BJ (cell line): Measurements from ENCODE around the gene CPLX3. TPM values are rescaled to one million over a fixed set of nuclear protein-coding genes. Genes with fewer than 3 reads are reported as not detected.
A peak's percentile ranks its signal among the peaks of the same experiment; 100 is the strongest.

Source experiments
- CTCF ChIA-PET: fragments of 350-600 bp; formaldehyde crosslinking; extraction: SDS; loops from one replicate; lab custom pipeline; 2021; ENCODE audit warnings: antibody characterized with exemption, inconsistent platforms; lab: Yijun Ruan, JAX
- POLR2A ChIA-PET: fragments of 300-600 bp; sonication (Branson Sonifier 250); formaldehyde crosslinking; extraction: SDS; loops from one replicate; lab custom pipeline; 2021; ENCODE audit warnings: antibody characterized with exemption; lab: Charles Lee
- DNase-seq: peaks from one replicate; pipeline ENCODE4 v3.0.0-alpha.2; 2011; ENCODE audit warnings: low read depth
- H3K27me3 ChIP-seq: 2 replicates; pipeline ENCODE4 v1.6.0; 2011; ENCODE audit warnings: low read length; ENCODE audit not compliant: control insufficient read depth, insufficient read depth
- H3K36me3 ChIP-seq: 2 replicates; pipeline ENCODE4 v1.5.1; 2011; ENCODE audit warnings: low read length; ENCODE audit not compliant: control insufficient read depth, insufficient read depth
- H3K4me3 ChIP-seq: 2 replicates; pipeline ENCODE4 v1.5.1; 2011; ENCODE audit warnings: low read depth, mild to moderate bottlenecking, control low read depth, low read length
- CTCF ChIP-seq: IDR thresholded peaks from 2 replicates; pipeline ENCODE4 v1.5.1; 2011; ENCODE audit warnings: low read depth, mild to moderate bottlenecking, control low read depth, inconsistent platforms, low read length, moderate library complexity; ENCODE audit not compliant: insufficient read depth
- polyA plus RNA-seq: library from polyadenylated mRNA; depleted of rRNA; stranded (reverse); fragments of >200 nt; gene quantifications from 2 replicates; pipeline ENCODE4 v1.2.3, GENCODE V29; 2011

The CPLX3 gene
- polyA plus RNA-seq, 1 experiment, result not detected

- ChIA-PET CTCF (interaction anchor here (0.7 to 2.0 kb wide), 14 partner anchors 8 to 74 kb away, joined by 3 to 7 read pairs (median 4); partner anchors contain the start of gene CPLX3), POLR2A (no interaction called here)
These were observed 16.4 kb downstream of the CPLX3 start, which contains the start of gene ULK3 for GRCh38 chr15:74842581-74843444. TSS of gene ULK3 (minus strand) at chr15:74843156. CDS start at chr15:74843105, 51 bp downstream.

GRCh38 chr15:74843445-74843828, 17.0 kb downstream of the CPLX3 start:
- TF ChIP-seq CTCF, result peak; percentile 1; the same call in 1 of the 2 replicates
- DNase-seq, result no peak
- Histone ChIP-seq H3K36me3 (peaks cover 9% of the 10 kb centered on the region), H3K27me3 (no peaks in the 10 kb centered on the region), H3K4me3 (peak overlapping the region; percentile 40)
- ChIA-PET POLR2A (no interaction called here), CTCF (interaction anchor here (0.5 to 2.0 kb wide), 7 partner anchors 10 to 77 kb away, joined by 3 to 7 read pairs (median 3); no protein-coding TSS in a partner anchor)

More at GRCh38 chr15:74842581-74843444, 16.4 kb downstream of the CPLX3 start, which contains the start of gene ULK3:
- peak; percentile 30; the same call in 1 of the 2 replicates for TF ChIP-seq CTCF
- no peak for DNase-seq
- peak within 1 kb of the TSS; percentile 69 for H3K4me3 ChIP-seq
- no peaks in the 10 kb centered on the region for H3K27me3 ChIP-seq
- peaks cover 5% of the 10 kb centered on the region; the same call in 1 of the 2 replicates for H3K36me3 ChIP-seq

GRCh38 chr15:74843891-74844299, 17.5 kb downstream of the CPLX3 start:
- no peak for DNase-seq
- peaks cover 10% of the 10 kb centered on the region for H3K36me3 ChIP-seq
- H3K27me3 ChIP-seq, result no peaks in the 10 kb centered on the region
- no peak overlapping the region for H3K4me3 ChIP-seq
- ChIA-PET POLR2A (no interaction called here), CTCF (interaction anchor here (0.5 to 2.0 kb wide), 10 partner anchors 10 to 77 kb away, joined by 3 to 7 read pairs (median 3); no protein-coding TSS in a partner anchor)
- TF ChIP-seq CTCF, result no peak

- DNase-seq, result no peak
- POLR2A ChIA-PET, result no interaction called here
- no peaks in the 10 kb centered on the region for H3K27me3 ChIP-seq
- H3K4me3 ChIP-seq, result no peak overlapping the region
- CTCF ChIA-PET, result interaction anchor here (1.0 to 1.4 kb wide), 4 partner anchors 12 to 75 kb away, joined by 3 to 5 read pairs (median 3); no protein-coding TSS in a partner anchor
- peaks cover 10% of the 10 kb centered on the region for H3K36me3 ChIP-seq
- no peak for TF ChIP-seq CTCF
These were observed 18.1 kb downstream of the CPLX3 start for GRCh38 chr15:74844319-74845207.
